Ureter (tissue), 1 donor: ENCODE results near the gene CPN2. TPM values are rescaled to one million over a fixed set of nuclear protein-coding genes. Genes with fewer than 3 reads are reported as not detected.

Experiments
- DNase-seq: peaks from one replicate; pipeline ENCODE4 v3.0.0-alpha.2; 2020; ENCODE audit warnings: low spot score
- total RNA-seq: library from RNA; stranded (reverse); gene quantifications from one replicate; pipeline ENCODE4 v1.2.4, GENCODE V29; 2023
- donor health status: DM: yes; HTN: yes; CAD: no.

Gene CPN2
- total RNA-seq, 1 donor from 2014 or later: not detected

DNA sequence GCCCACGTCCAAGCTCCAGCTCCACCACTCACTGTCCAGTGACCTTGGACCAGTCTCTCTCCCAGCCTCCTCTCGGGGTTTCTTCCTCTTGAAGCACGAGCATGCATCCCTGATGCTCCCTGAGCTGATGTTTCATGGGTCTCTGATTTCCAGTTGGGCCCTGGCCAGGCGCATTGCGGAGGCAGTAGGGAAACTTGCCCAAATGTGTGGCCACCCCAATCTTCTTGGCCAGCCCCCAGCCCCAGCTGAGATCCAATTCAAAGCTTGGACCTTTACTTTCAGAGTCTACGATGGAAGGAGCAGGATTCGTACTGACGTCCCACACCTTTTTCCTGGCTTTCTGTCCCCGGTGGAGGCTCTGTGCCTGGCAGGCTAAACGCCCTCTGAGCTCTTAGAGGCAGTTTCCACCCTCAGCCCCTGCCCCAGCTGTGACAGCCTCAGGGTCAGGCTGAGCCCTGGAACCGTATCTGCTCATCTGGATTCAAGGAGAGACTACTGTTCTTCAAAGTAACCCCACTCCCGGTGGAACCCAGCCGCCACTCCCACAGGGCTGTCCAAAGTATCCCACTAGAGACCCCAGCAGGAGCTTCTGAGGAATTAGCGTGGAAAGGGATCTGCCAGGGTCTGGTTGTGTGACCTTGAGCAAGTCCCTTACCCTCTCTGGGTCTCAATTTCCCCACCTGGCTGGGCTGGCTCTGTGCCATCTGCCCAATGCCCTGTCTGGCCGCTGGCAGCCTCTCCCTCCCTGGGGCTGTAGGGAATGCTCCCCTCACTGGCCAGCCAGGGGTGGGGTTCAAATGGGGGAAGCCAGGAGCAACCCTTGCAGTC lies 37.4 kb downstream of the CPN2 start:
- DNase-seq: peak; percentile 76

GRCh38 chr3:194312743-194313281 lies 38.3 kb downstream of the CPN2 start:
- DNase-seq: peak; percentile 85

- DNase-seq: no peak
These were observed 38.9 kb downstream of the CPN2 start for GRCh38 chr3:194312186-194312742.

DNA sequence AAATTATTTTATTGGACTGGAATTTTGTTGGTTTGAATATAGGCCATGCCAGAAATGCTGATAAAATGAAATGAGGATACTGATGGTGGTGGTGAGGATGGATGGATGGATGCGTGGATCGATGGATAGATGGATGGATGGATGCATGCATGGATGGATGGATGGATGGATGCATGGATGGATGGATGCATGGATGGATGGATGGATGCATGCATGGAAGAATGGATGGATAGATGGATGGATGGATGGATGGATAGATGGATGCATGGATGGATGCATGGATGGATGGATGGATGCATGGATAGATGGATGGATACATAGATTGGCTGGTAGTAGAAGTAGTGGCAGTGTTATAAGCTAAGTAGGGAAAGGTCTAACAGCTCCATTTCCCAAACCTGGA lies 40.1 kb downstream of the CPN2 start:
- no peak for DNase-seq

DNA sequence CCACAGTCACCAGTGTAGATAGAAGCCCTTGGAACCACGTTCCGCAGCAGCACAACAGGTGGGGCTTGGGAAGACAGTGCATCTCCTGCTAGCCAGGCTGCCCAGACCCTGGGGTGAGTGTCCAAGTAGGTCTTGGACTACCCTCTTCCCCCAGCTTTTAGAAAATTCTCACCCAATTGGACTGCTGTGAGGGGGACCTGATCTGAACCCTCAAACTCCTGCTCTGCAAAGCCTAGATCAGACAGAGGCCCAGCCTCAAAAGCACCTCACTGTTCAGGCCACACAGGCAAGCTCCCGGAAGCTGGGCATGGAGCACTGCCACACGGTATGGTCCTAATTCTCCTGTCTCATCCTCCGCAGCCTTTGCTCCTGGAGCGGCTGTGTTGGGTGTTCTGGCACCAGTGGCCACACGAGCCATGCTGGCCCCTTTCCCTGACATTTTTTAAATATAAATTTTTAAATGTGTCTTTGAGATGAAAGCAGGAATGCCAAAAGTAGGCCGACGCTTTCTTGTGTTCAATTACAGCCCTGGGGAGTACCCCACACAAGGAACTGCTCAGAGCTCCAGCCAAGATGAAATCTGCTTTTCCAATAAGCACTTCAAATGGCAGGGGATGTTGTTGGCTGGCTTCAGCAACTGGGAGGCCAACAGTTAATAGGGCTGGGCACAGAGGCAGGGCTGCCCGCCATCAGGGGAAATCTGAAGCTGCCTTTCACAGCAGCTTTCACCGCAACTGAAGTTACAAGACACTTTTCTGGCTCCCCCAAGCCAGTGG lies 40.9 kb downstream of the CPN2 start:
- DNase-seq: no peak

DNA sequence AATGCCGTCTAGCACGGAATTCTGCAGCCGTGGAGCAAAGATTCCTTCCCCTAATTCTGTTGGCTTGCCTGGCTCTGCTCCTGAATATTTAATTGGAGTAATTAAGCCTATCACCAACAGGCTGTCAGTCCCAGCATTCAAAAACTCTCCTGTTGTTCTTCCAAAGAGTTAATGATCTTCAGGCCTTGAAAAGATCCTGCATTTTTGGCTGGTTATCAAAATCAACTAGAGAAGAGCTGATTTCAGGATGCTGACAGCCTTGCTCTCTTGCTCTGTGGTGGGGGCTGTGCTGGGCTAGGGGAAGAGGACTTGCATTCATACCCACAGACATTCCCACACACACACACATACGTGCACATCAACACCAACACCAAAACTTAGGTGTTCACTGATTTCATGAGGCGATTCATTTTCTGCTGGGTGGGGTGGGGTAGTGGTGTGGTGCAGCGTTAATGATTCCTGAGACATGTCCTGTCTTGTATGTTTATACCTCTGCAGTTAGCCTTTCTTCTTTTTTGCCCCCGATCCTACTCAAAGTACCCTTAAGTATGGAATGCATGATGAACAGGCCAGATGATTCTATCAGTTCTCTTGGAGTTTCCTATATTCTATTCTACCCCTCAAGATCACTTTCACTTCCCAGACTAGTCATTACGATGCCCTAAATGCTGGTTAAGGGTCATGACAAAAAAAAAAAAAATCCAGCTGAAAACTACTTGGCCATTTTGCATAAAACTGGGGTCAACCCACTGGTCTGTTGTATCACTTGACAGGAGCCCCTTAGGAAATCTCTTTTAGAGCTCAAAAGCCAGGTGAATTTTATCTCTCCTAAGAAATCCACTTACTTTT lies 42.3 kb downstream of the CPN2 start:
- no peak for DNase-seq

DNA sequence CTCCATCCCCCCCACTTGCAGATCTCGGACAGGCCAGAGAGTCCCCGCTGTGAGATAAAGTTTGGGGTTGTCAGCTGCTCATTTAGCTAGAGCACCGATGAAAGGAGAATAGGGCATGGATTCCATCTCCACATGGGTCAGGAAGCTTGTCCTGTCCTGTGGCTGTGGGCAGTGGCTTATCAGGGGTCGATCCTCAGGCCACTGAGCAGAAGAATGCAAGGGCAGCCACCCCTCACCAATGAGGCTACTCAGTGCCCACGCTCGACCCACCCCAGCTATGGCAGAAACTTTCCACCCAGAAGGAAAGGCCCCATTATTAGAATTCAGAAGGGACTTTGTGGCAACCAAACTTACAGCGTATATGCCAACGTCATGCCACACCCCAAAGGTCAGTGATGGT lies 43.3 kb downstream of the CPN2 start:
- no peak for DNase-seq

DNA sequence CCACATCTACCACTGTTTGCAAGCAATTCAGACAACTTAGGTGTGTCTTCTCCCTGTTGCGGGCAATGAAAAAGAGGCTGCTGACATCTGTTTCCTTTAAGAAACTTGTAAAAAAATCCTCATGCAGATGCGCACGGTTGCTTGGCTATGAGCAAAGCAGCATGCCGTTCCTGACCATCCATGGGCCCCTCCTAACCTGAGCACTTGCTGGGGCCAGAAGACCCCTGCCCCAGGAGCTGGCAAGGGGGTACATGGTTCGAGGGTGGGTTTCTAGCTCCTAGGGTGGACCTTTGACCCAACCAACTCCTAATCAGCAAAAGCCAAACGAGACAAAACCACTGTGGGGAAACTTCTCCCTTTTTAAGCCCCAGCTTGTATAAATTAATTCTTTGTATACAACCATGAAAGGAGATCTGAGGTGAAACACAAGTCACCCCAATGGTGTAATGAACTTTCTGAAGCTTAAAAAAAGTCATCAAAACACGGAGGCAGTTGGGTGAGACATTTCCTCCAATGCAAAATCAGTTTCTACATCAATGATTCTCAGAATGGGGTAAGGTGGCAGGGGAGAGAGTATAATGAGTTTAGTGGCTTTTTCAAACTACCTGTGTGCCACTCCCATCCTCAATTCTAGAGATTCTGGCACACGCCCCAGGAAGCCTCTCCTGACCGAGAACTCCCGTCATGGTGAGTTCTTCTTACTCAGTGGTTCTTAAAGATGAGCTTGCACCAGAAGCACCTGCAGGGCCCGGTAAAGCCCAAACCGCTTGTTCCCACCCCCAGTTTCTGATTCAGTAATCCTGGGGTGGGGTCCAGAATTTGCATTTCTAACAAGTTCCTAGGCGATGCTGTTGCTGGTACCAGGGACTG lies 44.1 kb downstream of the CPN2 start:
- DNase-seq: no peak

GRCh38 chr3:194306109-194306686 lies 44.9 kb downstream of the CPN2 start:
- DNase-seq: no peak

DNA sequence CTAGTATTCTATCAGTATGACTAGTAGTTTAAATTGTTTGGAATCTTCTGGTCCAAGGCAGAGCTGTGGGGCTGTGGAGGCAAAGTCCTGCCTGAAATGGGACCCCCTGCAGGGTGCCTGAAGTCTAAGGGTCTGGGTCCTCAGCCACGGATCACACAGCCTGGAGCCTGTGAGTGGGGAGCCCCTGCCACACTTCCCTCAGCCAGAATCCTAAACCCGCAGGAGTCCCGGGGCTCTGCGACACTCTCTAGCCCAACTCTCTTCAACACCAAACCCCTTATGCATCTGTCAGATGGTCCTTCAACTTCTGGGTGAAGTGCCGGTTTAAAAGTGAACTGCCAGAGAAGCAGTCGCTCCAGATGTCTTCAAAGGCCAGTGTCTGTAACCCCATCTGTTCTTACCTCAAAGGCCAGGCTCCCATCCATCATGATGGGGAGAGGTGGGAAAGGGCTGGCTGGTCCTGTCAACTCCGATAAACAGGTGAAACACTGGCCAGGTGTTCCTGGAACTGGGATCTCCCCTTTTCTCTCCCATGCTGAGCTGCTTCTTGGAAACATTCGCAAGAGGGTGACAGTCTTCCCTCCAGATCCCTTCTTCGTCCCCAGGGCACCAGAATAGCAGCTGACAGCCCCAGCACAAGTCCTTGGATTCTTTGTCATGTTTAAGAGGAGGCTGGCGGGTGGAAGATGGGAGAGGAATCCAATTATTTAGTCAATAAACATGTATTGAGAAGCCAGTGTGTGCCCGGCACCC lies 45.6 kb downstream of the CPN2 start:
- DNase-seq: no peak

- DNase-seq: no peak
These were observed 46.8 kb downstream of the CPN2 start for GRCh38 chr3:194304186-194304917.

DNA sequence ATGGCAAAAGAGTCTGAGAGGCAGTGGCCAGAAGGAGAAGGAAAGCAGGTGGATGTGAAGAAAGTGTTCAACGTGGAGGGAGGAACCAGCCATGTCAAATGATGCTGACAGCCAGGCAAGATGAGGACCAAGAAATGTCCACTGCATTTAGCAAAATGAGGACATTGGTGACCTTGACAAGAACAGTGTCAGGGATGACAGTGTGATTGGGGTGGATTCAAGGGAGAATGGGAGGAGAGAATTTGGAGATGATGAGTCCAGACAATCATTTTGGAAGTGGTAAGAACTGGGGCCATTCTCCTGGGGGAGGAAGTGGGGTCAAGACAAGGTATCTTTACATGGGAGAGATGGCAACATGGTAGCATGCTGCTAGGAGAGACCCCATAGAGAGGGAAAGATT lies 47.4 kb downstream of the CPN2 start:
- no peak for DNase-seq

GRCh38 chr3:194301730-194302129 lies 49.4 kb downstream of the CPN2 start:
- DNase-seq: no peak

- no peak for DNase-seq
These were observed 50.2 kb downstream of the CPN2 start for GRCh38 chr3:194300936-194301335.

DNA sequence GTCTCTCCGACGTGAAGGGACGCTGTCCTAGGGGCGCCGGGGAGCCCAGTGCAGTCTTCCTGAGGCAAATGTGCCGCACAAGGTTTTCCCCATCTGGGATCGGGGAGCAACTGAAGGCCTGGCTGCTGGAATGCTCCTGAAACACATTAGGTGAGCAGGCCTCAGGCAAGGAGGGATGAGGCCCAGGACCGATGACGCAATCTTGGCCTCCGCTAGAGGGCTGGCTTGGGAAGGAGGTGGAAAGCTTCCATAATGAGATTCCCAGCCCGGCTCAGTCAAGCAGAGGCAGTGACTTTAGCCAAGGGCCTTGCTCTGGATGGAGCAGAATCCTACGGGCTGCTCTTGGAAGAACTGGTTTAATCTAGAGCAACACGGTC lies 50.8 kb downstream of the CPN2 start:
- DNase-seq: peak; percentile 79

- no peak for DNase-seq
These were observed 52.5 kb downstream of the CPN2 start for GRCh38 chr3:194298331-194299227.

GRCh38 chr3:194296454-194297263 lies 54.5 kb downstream of the CPN2 start:
- peak; percentile 59 for DNase-seq
